Measurements from ENCODE around the gene TPH2.

DNA sequence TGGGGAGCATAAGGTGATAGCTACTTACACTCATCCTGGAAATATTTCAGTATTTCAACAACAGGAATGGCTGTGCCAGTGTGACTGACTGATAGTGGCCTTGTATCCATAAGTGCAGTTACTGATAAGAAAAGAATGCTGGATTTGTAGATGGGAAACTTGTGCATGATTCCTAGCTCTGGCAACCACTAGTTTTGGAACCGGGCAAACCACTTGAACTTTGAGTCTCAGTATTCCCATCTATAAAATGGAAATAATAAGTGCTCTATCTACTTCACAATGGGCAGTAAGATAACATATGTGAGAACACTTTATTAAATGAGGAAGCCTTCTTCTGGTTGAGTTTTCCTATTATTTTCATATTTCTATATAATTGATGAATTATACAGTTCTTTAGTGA lies 77.2 kb downstream of the TPH2 start:
- TF ChIP-seq EZH2 (IDR thresholded peaks at IDR 0.05; ENCODE audit: low read length): no peak
- TF ChIP-seq, protein P1, sequence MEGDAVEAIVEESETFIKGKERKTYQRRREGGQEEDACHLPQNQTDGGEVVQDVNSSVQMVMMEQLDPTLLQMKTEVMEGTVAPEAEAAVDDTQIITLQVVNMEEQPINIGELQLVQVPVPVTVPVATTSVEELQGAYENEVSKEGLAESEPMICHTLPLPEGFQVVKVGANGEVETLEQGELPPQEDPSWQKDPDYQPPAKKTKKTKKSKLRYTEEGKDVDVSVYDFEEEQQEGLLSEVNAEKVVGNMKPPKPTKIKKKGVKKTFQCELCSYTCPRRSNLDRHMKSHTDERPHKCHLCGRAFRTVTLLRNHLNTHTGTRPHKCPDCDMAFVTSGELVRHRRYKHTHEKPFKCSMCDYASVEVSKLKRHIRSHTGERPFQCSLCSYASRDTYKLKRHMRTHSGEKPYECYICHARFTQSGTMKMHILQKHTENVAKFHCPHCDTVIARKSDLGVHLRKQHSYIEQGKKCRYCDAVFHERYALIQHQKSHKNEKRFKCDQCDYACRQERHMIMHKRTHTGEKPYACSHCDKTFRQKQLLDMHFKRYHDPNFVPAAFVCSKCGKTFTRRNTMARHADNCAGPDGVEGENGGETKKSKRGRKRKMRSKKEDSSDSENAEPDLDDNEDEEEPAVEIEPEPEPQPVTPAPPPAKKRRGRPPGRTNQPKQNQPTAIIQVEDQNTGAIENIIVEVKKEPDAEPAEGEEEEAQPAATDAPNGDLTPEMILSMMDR (optimal IDR thresholded peaks at IDR 0.05 in 1 of 3, IDR thresholded peaks at IDR 0.05 in 1 of 3, conservative IDR thresholded peaks at IDR 0.05 in 1 of 3; ENCODE audit: extremely low read depth in 1 of 3, insufficient read depth in 2 of 3, low read length in 3 of 3): no peak

Data from keratinocyte (primary cell).